H1 (cell line): ENCODE measurements around the gene DCP1A. TPM values are rescaled to one million over a fixed set of nuclear protein-coding genes. Genes with fewer than 3 reads are reported as not detected.

Experiments used
- CTCF ChIA-PET: fragments of 300-600 bp; sonication (Branson Sonifier 250); formaldehyde crosslinking; loops from one replicate; lab custom pipeline; 2021; ENCODE audit not compliant: partially characterized antibody; lab: Charles Lee
- POLR2A ChIA-PET: fragments of 300-600 bp; sonication (Branson Sonifier 250); formaldehyde crosslinking; loops from one replicate; lab custom pipeline; 2021; ENCODE audit warnings: inconsistent platforms; ENCODE audit not compliant: partially characterized antibody; lab: Charles Lee
- DNase-seq, 2 experiments: peaks; one replicate each; pipeline versions ENCODE4 v3.0.0 to v3.0.0-alpha.2; 2010 to 2022; ENCODE audit warnings: low spot score in 2 of 2, low read depth in 1 of 2, mixed read lengths in 1 of 2
- FAIRE-seq: peaks from 2 replicates; lab custom pipeline; 2011; peaks lifted over from hg19 to GRCh38; lab: Jason Lieb, UNC
- H2AFZ ChIP-seq: 2 replicates; pipeline ENCODE4 v1.8.1; 2012; ENCODE audit warnings: low read length, inconsistent platforms
- H2AK5ac ChIP-seq: 2 replicates; pipeline ENCODE4 v1.6.1; 2013; ENCODE audit warnings: low read depth, low read length
- H2BK120ac ChIP-seq: replicated peaks from 2 replicates; pipeline ENCODE3; 2013; ENCODE audit warnings: low read depth, low read length, inconsistent platforms
- H2BK12ac ChIP-seq: 2 replicates; pipeline ENCODE4 v1.6.1; 2013; ENCODE audit warnings: low read depth, low read length
- H2BK15ac ChIP-seq: 2 replicates; pipeline ENCODE4 v1.6.1; 2013; ENCODE audit warnings: low read length
- H2BK20ac ChIP-seq: 2 replicates; pipeline ENCODE4 v1.6.1; 2013; ENCODE audit warnings: low read length
- H2BK5ac ChIP-seq: 2 replicates; pipeline ENCODE4 v1.6.1; 2013; ENCODE audit warnings: low read depth, low read length
- H3K14ac ChIP-seq: 2 replicates; pipeline ENCODE4 v1.6.1; 2013; ENCODE audit warnings: inconsistent platforms; ENCODE audit not compliant: insufficient read length
- H3K18ac ChIP-seq: 2 replicates; pipeline ENCODE4 v1.6.1; 2013; ENCODE audit warnings: low read length; ENCODE audit errors: extremely low read depth
- H3K23ac ChIP-seq: 2 replicates; pipeline ENCODE4 v1.6.1; 2013; ENCODE audit warnings: inconsistent platforms; ENCODE audit not compliant: insufficient read length
- H3K23me2 ChIP-seq: 2 replicates; pipeline ENCODE4 v1.6.1; 2013; ENCODE audit warnings: low read depth, low read length
- H3K27ac ChIP-seq: 2 replicates; pipeline ENCODE4 v1.6.1; 2011; ENCODE audit warnings: low read depth, low read length, inconsistent platforms
- H3K27me3 ChIP-seq, 4 experiments: replicated peaks in 1 of 4; 1 replicate in 1 of 4; 2 replicates in 3 of 4; pipeline versions ENCODE4 v1.6.1 to v1.8.1; 2011 to 2013; ENCODE audit warnings: low read length in 3 of 4, mild to moderate bottlenecking in 3 of 4, inconsistent platforms in 2 of 4, mixed read lengths in 2 of 4, moderate library complexity in 1 of 4; ENCODE audit not compliant: control insufficient read depth in 3 of 4, insufficient read depth in 3 of 4; ENCODE audit errors: extremely low read depth in 1 of 4
- H3K36me3 ChIP-seq, 4 experiments: 2 replicates each; pipeline versions ENCODE4 v1.6.1 to v1.8.1; 2011 to 2013; ENCODE audit warnings: mild to moderate bottlenecking in 4 of 4, low read length in 3 of 4, moderate library complexity in 2 of 4, control low read depth in 1 of 4, inconsistent platforms in 1 of 4; ENCODE audit not compliant: insufficient read depth in 4 of 4, control insufficient read depth in 2 of 4
- H3K4ac ChIP-seq: replicated peaks from 2 replicates; pipeline ENCODE3; 2013; ENCODE audit warnings: low read length, low read depth, mixed read lengths, inconsistent platforms; ENCODE audit not compliant: insufficient read length
- H3K4me1 ChIP-seq, 4 experiments: replicated peaks in 1 of 4; 1 replicate in 1 of 4; 2 replicates in 3 of 4; pipeline versions ENCODE4 v1.6.1 to v1.8.1; 2011 to 2013; ENCODE audit warnings: low read length in 3 of 4, inconsistent platforms in 2 of 4, mixed read lengths in 1 of 4; ENCODE audit not compliant: insufficient read depth in 4 of 4, control insufficient read depth in 3 of 4
- H3K4me2 ChIP-seq, 2 experiments: 2 replicates each; pipeline versions ENCODE4 v1.6.1 to v1.8.1; 2011 to 2013; ENCODE audit warnings: low read depth in 2 of 2, low read length in 2 of 2, control low read depth in 1 of 2, inconsistent platforms in 1 of 2, mild to moderate bottlenecking in 1 of 2; ENCODE audit not compliant: insufficient read depth in 1 of 2
- H3K4me3 ChIP-seq, 4 experiments: fragments of 200-600, 300-600 bp in 1 of 4; sonication (generic), shearing (Covaris generic), sonication (Bioruptor Twin) in 1 of 4; 2 replicates each; pipeline versions ENCODE4 v1.5.1 to v1.8.1; 2011 to 2016; ENCODE audit warnings: low read length in 4 of 4, low read depth in 3 of 4, control low read depth in 2 of 4, inconsistent platforms in 2 of 4, mild to moderate bottlenecking in 2 of 4, mixed read lengths in 1 of 4, moderate library complexity in 1 of 4; ENCODE audit not compliant: insufficient read depth in 2 of 4; ENCODE audit errors: extremely low read depth in 1 of 4
- H3K56ac ChIP-seq: replicated peaks from 2 replicates; pipeline ENCODE3; 2013; ENCODE audit warnings: low read depth, mild to moderate bottlenecking, mixed read lengths, low read length, inconsistent platforms; ENCODE audit not compliant: insufficient read length
- H3K79me1 ChIP-seq: 2 replicates; pipeline ENCODE4 v1.6.1; 2013; ENCODE audit warnings: low read depth, low read length, control low read depth
- H3K79me2 ChIP-seq, 2 experiments: 2 replicates each; pipeline versions ENCODE4 v1.6.1 to v1.8.1; 2012 to 2013; ENCODE audit warnings: low read length in 2 of 2, mild to moderate bottlenecking in 2 of 2, inconsistent platforms in 1 of 2; ENCODE audit not compliant: insufficient read depth in 2 of 2, control insufficient read depth in 1 of 2
- H3K9ac ChIP-seq, 4 experiments: replicated peaks in 1 of 4; 1 replicate in 1 of 4; 2 replicates in 3 of 4; pipeline versions ENCODE4 v1.6.1 to v1.8.1; 2011 to 2013; ENCODE audit warnings: low read depth in 3 of 4, low read length in 3 of 4, control low read depth in 2 of 4, mild to moderate bottlenecking in 2 of 4, moderate library complexity in 2 of 4, inconsistent platforms in 1 of 4; ENCODE audit errors: extremely low read depth in 1 of 4
- H3K9me3 ChIP-seq, 2 experiments: 2 replicates each; pipeline versions ENCODE4 v1.6.1 to v1.8.1; 2012 to 2013; ENCODE audit warnings: mild to moderate bottlenecking in 2 of 2, moderate library complexity in 2 of 2, control low read depth in 1 of 2, inconsistent platforms in 1 of 2, low read depth in 1 of 2, low read length in 1 of 2, mixed read lengths in 1 of 2; ENCODE audit not compliant: insufficient read depth in 2 of 2
- H4K20me1 ChIP-seq, 2 experiments: replicated peaks in 1 of 2; 2 replicates each; pipeline versions ENCODE3 to v1.8.1; 2011 to 2013; ENCODE audit warnings: inconsistent platforms in 2 of 2, low read length in 2 of 2, mild to moderate bottlenecking in 1 of 2; ENCODE audit not compliant: insufficient read depth in 2 of 2, control insufficient read depth in 1 of 2
- H4K5ac ChIP-seq: 2 replicates; pipeline ENCODE4 v1.6.1; 2013; ENCODE audit warnings: low read length, low read depth, mixed read lengths, inconsistent platforms; ENCODE audit not compliant: insufficient read length
- H4K8ac ChIP-seq: 2 replicates; pipeline ENCODE4 v1.8.0; 2013; ENCODE audit warnings: mild to moderate bottlenecking, moderate library complexity, low read length, inconsistent platforms; ENCODE audit not compliant: insufficient read depth; ENCODE audit errors: extremely low read depth
- H4K91ac ChIP-seq: replicated peaks from 2 replicates; pipeline ENCODE3; 2013; ENCODE audit warnings: low read length, mixed read lengths, inconsistent platforms; ENCODE audit not compliant: insufficient read length
- ATF2 ChIP-seq: IDR thresholded peaks from 2 replicates; pipeline ENCODE4 v1.6.1; 2012; ENCODE audit warnings: low read length, inconsistent platforms
- CBX8 ChIP-seq: fragments of 300-800, 300-1000 bp; sonication (generic); IDR thresholded peaks from 2 replicates; pipeline ENCODE4 v1.7.1; 2016; ENCODE audit warnings: low read depth, low read length, borderline replicate concordance
- CTBP2 ChIP-seq: IDR thresholded peaks from 2 replicates; pipeline ENCODE4 v1.7.0; 2011; ENCODE audit warnings: borderline replicate concordance, mild to moderate bottlenecking, moderate library complexity, mixed read lengths, low read length; ENCODE audit not compliant: insufficient read depth, insufficient read length
- GABPA ChIP-seq: IDR thresholded peaks from 2 replicates; pipeline ENCODE4 v1.6.1; 2011; ENCODE audit warnings: mild to moderate bottlenecking, low read length, moderate library complexity, borderline replicate concordance; ENCODE audit not compliant: insufficient read depth
- KDM5A ChIP-seq: fragments of 200-600 bp; IDR thresholded peaks from 2 replicates; pipeline ENCODE4 v1.7.1; 2012; ENCODE audit warnings: mild to moderate bottlenecking, low read length, inconsistent platforms, mixed read lengths
- MAX ChIP-seq: IDR thresholded peaks from 2 replicates; pipeline ENCODE4 v1.6.1; 2012; ENCODE audit warnings: inconsistent platforms
- NANOG ChIP-seq: IDR thresholded peaks from 2 replicates; pipeline ENCODE4 v1.6.1; 2011; ENCODE audit warnings: low read length, low read depth, mild to moderate bottlenecking, inconsistent platforms; ENCODE audit not compliant: insufficient read depth, poor library complexity, severe bottlenecking
- POLR2AphosphoS5 ChIP-seq: IDR thresholded peaks from 2 replicates; pipeline ENCODE4 v1.6.1; 2011; ENCODE audit warnings: low read depth, low read length
- SP2 ChIP-seq: IDR thresholded peaks from 2 replicates; pipeline ENCODE4 v1.6.1; 2012; ENCODE audit warnings: mild to moderate bottlenecking, low read length, inconsistent platforms
- TEAD4 ChIP-seq: IDR thresholded peaks from 2 replicates; pipeline ENCODE4 v1.6.1; 2012; ENCODE audit warnings: low read depth, low read length, inconsistent platforms, mixed read lengths
- USF2 ChIP-seq: IDR thresholded peaks from 2 replicates; pipeline ENCODE4 v1.6.1; 2011; ENCODE audit warnings: low read length, improper control_type of control experiment
- WGBS, 2 experiments: shearing (Covaris generic) in 1 of 2; methylation state at CpG; one replicate each; pipeline versions ENCODE4 v1.1.6 to v1.1.7; 2013 to 2015; ENCODE audit warnings: low lambda C conversion rate in 2 of 2, mixed read lengths in 2 of 2, inconsistent platforms in 1 of 2, low coverage in 1 of 2, missing lambda C conversion rate in 1 of 2; ENCODE audit not compliant: insufficient replicate concordance in 2 of 2, insufficient coverage in 1 of 2, insufficient read length in 1 of 2; ENCODE audit errors: extremely low coverage in 1 of 2, missing lambda C conversion rate in 1 of 2; 5-methylcytosine and 5-hydroxymethylcytosine counted together
- polyA plus RNA-seq, 7 experiments: library from polyadenylated mRNA; depleted of rRNA in 3 of 7; stranded (reverse) in 5 of 7; unstranded in 2 of 7; fragments of >200 nt in 5 of 7; fragments of 200-250 nt in 2 of 7; gene quantifications; 1 replicate in 5 of 7; 2 replicates in 1 of 7; 4 replicates in 1 of 7; pipeline versions ENCODE4 v1.2.1 to v1.2.3, GENCODE V29; 2011 to 2013; ENCODE audit warnings: missing spikeins in 2 of 7, mixed read lengths in 2 of 7
- total RNA-seq: library from RNA; stranded (reverse); fragmentation: NEBNext Ultra II Directional; extraction: Animal tissue kit (Norgen Biotek cat#: 25700); gene quantifications from 2 replicates; pipeline ENCODE4 v1.2.1, GENCODE V29; 2021

The DCP1A gene
- total and polyA plus RNA-seq, 2 of the 8 experiments (the other 6 are each of a cell fraction or from before 2014, with no cell fraction given) = 13.2 to 15.9 TPM

GRCh38 chr3:53312832-53313231 is 34.5 kb downstream of the DCP1A start:
- Histone ChIP-seq H2AFZ (no peak overlapping the region), H4K8ac (no peak overlapping the region), H2BK15ac (no peak overlapping the region), H2BK5ac (no peak overlapping the region), H4K5ac (no peak overlapping the region), H3K9me3 (no peaks in the 10 kb centered on the region), H3K14ac (no peak overlapping the region), H2BK120ac (no peak overlapping the region), H3K4me1 (no peaks in the 10 kb centered on the region), H2BK20ac (no peak overlapping the region), H3K4me3 (no peak overlapping the region), H2AK5ac (no peak overlapping the region), H3K9ac (no peak overlapping the region), H3K36me3 (peaks cover 5 to 32% (median 14%) of the 10 kb centered on the region in 4 experiments), H3K27ac (no peak overlapping the region), H3K79me1 (no peaks in the 10 kb centered on the region), H4K20me1 (peaks cover 0 to 1% of the 10 kb centered on the region in 2 experiments), H3K23me2 (no peaks in the 10 kb centered on the region), H2BK12ac (no peak overlapping the region), H4K91ac (no peak overlapping the region), H3K27me3 (no peaks in the 10 kb centered on the region), H3K23ac (no peak overlapping the region), H3K18ac (no peak overlapping the region), H3K4ac (no peak overlapping the region), H3K4me2 (no peak overlapping the region), H3K79me2 (no peaks in the 10 kb centered on the region), H3K56ac (no peak overlapping the region)
- DNase-seq (no peak), FAIRE-seq (no peak)
- 79% methylated on average over 1 of the region's 1 CpG; no CpG with 5 or more reads in 1 of the 2 experiments for WGBS, 2 experiments
- CTCF ChIA-PET = interaction anchor here (0.8 to 3.2 kb wide), 2 partner anchors 13 to 39 kb away, joined by 3 to 11 read pairs; no protein-coding TSS in a partner anchor
- POLR2A ChIA-PET = no interaction called here
- TF ChIP-seq TEAD4 (no peak), SP2 (no peak), KDM5A (no peak), CTBP2 (no peak), USF2 (no peak), MAX (no peak), CBX8 (no peak), NANOG (no peak), ATF2 (no peak), POLR2AphosphoS5 (no peak), GABPA (no peak)
